GM10266 (cell line): ENCODE results near the gene NT5C3B.

Experiments used
- DNase-seq: peaks from one replicate; pipeline ENCODE4 v3.0.0; 2012; ENCODE audit errors: extremely low spot score
- TF ChIP-seq, protein P1 (sequence below): IDR thresholded peaks from 2 replicates; pipeline ENCODE4 v1.5.1; 2012; ENCODE audit warnings: mild to moderate bottlenecking, low read depth; ENCODE audit not compliant: control insufficient read depth, insufficient read depth; ENCODE audit errors: missing control alignments

NT5C3B gene

GRCh38 chr17:41794540-41794975, 41.5 kb downstream of the NT5C3B start:
- TF ChIP-seq, protein P1, sequence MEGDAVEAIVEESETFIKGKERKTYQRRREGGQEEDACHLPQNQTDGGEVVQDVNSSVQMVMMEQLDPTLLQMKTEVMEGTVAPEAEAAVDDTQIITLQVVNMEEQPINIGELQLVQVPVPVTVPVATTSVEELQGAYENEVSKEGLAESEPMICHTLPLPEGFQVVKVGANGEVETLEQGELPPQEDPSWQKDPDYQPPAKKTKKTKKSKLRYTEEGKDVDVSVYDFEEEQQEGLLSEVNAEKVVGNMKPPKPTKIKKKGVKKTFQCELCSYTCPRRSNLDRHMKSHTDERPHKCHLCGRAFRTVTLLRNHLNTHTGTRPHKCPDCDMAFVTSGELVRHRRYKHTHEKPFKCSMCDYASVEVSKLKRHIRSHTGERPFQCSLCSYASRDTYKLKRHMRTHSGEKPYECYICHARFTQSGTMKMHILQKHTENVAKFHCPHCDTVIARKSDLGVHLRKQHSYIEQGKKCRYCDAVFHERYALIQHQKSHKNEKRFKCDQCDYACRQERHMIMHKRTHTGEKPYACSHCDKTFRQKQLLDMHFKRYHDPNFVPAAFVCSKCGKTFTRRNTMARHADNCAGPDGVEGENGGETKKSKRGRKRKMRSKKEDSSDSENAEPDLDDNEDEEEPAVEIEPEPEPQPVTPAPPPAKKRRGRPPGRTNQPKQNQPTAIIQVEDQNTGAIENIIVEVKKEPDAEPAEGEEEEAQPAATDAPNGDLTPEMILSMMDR: no peak
- no peak for DNase-seq

GRCh38 chr17:41793784-41794539, 42.1 kb downstream of the NT5C3B start:
- TF ChIP-seq, protein P1: no peak
- DNase-seq: no peak

DNA sequence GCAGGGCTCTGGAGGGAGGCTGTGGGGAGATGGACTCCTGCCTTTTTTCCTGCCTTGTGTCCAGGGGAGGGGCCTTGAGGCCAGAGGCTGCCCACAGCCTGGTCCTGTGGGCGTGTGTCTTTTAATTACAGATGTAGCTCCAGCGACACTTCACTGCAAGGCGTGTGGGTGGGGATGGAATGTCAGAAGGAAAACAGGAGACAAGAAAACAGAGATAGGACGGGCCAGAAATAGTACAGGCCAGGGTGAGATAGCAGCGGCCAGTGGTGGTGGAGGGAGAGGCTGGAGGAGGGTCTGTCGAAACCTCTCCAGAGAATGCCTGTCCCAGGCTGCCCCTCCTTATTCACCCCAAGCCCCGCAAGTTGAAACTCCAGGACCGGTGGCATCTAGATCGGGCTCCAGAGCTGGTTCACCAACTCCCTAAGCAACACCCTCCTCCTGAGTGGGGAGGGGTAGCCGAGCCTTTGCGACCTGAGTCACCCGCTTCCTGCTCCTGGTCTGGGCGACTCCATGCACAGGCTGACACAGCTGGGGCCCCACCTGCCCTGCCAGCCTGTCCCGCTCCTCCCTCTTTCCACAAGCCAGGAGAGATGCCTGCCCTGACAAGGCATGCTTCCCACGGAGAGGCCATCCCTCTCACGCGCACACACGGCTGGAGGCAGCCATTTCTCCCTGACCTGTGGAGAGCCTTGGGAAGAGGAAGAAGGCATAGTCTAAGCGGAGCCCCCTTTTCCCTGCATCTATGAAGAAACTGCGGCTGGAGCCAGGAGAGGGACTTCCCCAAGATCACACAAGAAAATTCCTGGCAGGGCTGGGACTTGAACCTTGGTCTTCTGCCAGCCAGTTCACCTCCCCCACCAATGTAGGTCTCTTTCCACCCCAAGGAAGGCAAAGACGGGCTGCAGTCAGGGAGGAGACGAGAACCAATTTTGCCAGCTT, 42.9 kb downstream of the NT5C3B start:
- TF ChIP-seq, protein P1: no peak
- no peak for DNase-seq

DNA sequence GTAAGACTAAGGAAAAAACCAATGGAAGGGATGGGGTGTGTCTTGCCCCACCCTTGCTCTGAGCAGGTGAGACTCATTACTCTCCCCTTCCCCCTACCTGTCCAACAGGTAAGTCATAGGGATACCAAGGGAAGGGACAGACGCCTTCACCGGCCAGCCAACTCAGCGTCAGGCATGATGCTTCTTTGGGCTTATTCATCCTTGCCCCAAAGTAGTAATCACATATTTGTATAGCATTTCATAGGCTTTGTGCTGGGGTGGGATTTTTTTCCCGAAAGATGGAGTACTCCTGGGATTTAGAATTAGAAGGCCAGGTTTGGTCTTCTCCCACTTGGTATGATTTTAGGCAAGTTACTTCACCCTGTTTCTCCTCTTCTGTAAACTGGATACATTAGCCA, 49.0 kb downstream of the NT5C3B start:
- TF ChIP-seq, protein P1: no peak
- DNase-seq: no peak

- DNase-seq: peak; percentile 99
- TF ChIP-seq, protein P1: peak; percentile 54
Measured at GRCh38 chr17:41786227-41787020, 49.6 kb downstream of the NT5C3B start, which contains the start of gene JUP. TSS of gene JUP (minus strand) at chr17:41786711. CDS start at chr17:41771854, 14,857 bp downstream.

DNA sequence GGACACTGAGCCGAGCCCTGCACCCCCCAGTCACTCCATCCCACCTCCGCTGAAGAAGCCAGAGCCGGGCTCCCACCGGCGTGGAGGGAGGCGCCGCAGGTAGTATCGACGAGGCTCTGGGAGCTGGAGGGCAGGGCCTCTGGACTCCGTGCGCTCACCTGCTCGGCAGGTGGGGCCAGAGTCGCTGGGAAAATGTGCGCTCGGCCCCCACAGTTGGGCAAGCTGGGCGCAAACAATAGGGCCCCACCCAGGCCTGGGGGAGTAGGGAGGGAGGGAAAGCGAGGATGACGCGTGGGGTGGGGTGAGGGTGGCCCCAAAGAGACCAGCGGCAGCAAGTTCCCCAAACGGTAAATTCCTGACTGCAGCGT, 50.2 kb downstream of the NT5C3B start:
- DNase-seq: no peak
- TF ChIP-seq, protein P1: no peak
